NCI-H2196 (cell line): ENCODE results near the gene PRKCI.
"Not testable (repeated sequence)": the region's sequence is repeated elsewhere in the genome, so short reads cannot be mapped to it uniquely, and the experiment has no call there.

Experiments used
- DNase-seq: peaks from one replicate; lab custom pipeline; 2025; ENCODE audit not compliant: unreplicated experiment; lab: John Stamatoyannopoulos, UW

Gene PRKCI

GRCh38 chr3:170221924-170222646 lies at the start of gene PRKCI:
Gene PRKCI, plus strand, starts transcription at chr3:170222424. Its CDS starts 246 bp downstream, at chr3:170222670.
- peak; percentile 97 for DNase-seq

GRCh38 chr3:170178651-170179050 lies 43.6 kb upstream of the PRKCI start:
- DNase-seq: no peak

GRCh38 chr3:170179432-170179831 lies 42.8 kb upstream of the PRKCI start:
- no peak for DNase-seq

- no peak for DNase-seq
Measured at GRCh38 chr3:170180079-170180907, 41.9 kb upstream of the PRKCI start.

GRCh38 chr3:170180908-170181885 lies 41.0 kb upstream of the PRKCI start, which contains the start of gene PHC3:
Gene PHC3, minus strand, starts transcription at chr3:170181733. Its CDS starts 18 bp downstream, at chr3:170181715.
- DNase-seq: peak; percentile 96

GRCh38 chr3:170189398-170190256 lies 32.6 kb upstream of the PRKCI start:
- no peak for DNase-seq

- not testable (repeated sequence) for DNase-seq
Measured at GRCh38 chr3:170195759-170196158, 26.5 kb upstream of the PRKCI start.

- DNase-seq: no peak
Measured at GRCh38 chr3:170196833-170197232, 25.4 kb upstream of the PRKCI start.

- no peak for DNase-seq
Measured at GRCh38 chr3:170200987-170201386, 21.2 kb upstream of the PRKCI start.

- no peak for DNase-seq
Measured at GRCh38 chr3:170201527-170201926, 20.7 kb upstream of the PRKCI start.

GRCh38 chr3:170203457-170203856 lies 18.8 kb upstream of the PRKCI start:
- no peak for DNase-seq

- no peak for DNase-seq
Measured at GRCh38 chr3:170204023-170204472, 18.2 kb upstream of the PRKCI start.

- no peak for DNase-seq
Measured at GRCh38 chr3:170204509-170204908, 17.7 kb upstream of the PRKCI start.

GRCh38 chr3:170205302-170205701 lies 16.9 kb upstream of the PRKCI start:
- DNase-seq: no peak

GRCh38 chr3:170206164-170206762 lies 16.0 kb upstream of the PRKCI start:
- DNase-seq: not testable (repeated sequence)

- DNase-seq: no peak
Measured at GRCh38 chr3:170207717-170208116, 14.5 kb upstream of the PRKCI start.

GRCh38 chr3:170211668-170212067 lies 10.6 kb upstream of the PRKCI start:
- DNase-seq: no peak

- DNase-seq: no peak
Measured at GRCh38 chr3:170219850-170220249, 2.4 kb upstream of the PRKCI start.

GRCh38 chr3:170220871-170221270 lies 1.4 kb upstream of the PRKCI start:
- DNase-seq: no peak
